GM19324 (cell line): ENCODE results near the gene SLC24A3.

ENCODE experiments used
- ATAC-seq: cut with Tn5 transposase; IDR thresholded peaks from one replicate; pipeline ENCODE4 v1.9.1; 2021; ENCODE audit warnings: mild to moderate bottlenecking, moderate library complexity; ENCODE audit not compliant: unreplicated experiment, low FRiP score

Gene SLC24A3

DNA sequence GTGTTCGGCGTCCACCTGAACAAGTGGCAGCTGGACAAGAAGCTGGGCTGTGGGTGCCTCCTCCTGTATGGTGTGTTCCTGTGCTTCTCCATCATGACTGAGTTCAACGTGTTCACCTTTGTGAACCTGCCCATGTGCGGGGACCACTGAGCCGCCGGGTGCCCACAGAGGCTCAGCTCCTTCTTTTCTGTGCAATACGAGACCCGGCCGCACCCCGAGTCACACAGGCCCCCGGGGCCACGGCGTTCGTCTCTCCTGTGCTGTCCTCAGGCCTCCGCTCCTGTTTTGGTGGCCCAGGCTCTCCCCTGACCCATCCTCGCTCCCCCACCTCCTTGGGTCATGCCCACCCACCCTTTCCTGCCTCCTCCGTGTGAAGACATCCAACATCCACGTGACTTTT lies 508.5 kb downstream of the SLC24A3 start:
- no peak for ATAC-seq

DNA sequence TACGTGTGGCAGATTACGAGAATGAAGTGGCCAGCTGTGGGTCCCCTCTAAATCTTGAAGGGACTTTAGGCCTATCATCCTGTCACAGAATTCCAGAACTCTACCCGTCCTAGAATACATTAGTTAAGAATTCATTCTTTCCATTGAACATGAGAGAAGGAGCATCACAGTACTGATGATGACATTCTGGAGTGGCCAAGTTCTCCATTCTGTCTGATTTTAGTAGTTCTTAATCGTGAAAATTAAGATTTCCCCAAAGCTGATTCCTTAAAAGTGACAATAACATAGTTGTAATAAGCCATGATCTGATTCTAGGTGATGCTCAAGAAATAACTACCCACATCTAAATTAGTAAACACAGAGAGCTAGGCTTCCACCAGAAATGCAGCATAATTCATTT lies 510.6 kb downstream of the SLC24A3 start:
- ATAC-seq = no peak

DNA sequence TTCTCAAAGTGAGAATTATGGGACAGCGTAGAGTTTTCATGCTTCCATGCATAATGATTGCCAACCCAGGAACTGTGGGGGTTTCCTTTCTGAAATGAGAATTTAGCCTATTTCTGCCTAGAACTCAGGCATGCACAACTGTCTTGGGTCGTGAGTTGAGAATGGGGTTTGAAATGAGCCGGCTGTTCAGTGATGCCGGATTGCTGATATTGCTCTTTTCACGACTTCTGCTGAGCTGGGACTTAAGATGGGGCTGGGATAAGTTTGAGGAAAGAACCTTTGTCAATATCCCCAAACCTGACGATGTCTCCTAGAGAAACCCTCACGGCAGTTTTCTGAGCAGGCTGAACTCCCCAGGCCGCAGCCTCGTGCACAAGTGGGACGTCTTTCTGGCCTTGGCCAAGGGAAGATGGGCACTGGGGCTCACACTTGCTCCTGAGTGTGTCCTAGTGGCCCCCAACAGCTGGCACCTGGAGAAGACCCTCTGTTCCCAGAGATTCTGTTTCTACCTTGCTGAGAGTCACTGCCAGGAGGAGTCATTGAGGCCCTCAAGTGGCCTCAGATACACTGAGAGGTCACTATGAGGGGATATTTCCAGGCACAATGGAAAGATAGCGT lies 511.5 kb downstream of the SLC24A3 start:
- no peak for ATAC-seq

DNA sequence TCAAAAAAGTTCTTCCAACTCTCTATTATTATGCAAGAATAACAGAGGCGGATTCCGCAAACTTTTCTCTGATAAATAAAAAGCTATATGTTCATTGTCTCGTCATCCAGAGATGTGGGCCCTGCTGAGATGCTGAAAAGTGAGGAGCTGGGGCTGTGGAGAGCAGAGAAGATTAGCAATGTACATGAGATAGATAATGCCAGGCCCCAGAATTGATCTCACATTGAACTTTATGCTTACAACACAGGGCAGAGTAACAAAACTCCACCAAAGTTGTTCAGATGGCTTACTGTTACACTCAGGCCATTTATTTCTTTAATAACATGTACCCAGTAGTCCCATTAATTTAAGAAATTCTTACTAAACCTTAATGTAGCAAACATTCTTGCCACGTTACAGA lies 512.9 kb downstream of the SLC24A3 start:
- no peak for ATAC-seq

DNA sequence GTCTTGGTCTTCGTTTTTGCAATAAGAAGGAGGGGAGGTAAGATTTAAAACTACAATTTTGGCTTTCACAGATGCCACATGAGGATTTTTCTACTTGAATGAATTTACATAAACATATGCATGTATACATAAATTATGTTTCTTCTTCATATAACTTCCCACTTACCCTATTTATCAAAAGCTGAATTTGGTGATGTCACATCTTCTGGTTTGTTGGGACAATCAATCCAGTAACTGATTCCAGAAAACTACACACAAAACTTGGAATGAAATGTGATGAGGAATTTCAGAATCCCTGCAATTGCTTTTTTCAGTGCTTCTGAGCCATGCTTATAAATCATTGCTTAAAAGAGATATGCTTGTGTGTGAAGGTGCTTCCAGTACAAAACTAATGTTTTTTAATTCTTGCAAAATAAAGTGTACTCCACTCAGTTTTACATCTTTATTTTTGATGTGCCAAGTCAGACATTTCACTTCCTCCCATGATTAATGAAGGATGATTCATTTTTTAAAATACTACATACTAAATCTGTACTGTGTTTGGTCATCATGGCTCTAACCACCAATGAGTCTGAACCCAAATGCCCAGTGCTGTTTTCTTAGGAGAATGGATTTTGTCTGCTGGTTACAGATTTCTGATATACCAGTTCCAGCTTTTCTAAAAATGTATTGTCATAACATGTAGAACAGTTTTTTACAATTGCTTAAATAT lies 513.5 kb downstream of the SLC24A3 start:
- no peak for ATAC-seq

DNA sequence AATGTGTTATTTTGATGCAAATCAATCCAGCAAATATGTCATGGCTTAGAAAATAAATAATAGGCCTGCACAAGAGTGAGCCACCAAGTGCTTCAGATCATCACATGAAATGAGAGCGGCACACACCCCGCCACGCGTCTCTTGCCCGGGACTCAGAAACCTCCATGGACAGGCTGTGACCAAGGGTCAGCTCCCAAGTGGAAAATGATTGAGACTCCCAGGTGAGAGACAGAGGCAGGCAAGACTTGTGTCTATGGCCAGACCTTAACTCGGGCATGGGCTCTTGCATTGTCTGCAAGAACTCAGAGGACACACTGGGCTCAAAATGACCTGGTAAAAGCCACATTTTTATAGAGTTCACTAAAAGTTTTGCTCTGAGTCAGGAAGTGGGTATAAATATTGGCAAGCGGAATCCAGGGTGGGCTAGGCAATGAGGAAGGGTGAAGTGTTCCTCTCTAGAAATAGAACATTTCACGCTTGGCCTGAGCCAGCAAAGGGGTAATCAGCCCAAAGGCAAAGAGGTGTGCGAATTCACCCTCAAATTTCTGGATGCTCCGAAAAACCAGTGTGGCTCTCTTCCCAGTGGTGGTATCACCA lies 514.9 kb downstream of the SLC24A3 start:
- ATAC-seq = no peak

DNA sequence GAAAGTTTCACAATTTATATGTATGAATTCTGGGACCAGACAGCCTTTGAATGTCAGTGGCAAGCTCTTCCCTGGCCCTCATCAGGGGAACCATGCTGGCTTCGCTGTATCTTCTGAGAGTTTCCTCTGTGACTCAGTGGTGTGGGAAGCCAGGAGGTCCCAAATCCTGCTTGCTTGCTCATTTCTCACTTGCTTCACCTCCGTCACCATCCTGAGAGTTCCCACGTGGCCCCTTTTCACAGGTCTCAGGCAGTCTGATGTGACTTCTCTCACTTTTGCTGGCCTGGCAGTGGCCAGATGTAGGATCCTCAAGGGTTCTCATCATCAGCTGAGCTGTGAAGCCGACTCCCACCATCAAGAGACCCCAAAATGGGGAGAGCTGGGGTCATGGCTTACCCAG lies 517.2 kb downstream of the SLC24A3 start:
- ATAC-seq = no peak

DNA sequence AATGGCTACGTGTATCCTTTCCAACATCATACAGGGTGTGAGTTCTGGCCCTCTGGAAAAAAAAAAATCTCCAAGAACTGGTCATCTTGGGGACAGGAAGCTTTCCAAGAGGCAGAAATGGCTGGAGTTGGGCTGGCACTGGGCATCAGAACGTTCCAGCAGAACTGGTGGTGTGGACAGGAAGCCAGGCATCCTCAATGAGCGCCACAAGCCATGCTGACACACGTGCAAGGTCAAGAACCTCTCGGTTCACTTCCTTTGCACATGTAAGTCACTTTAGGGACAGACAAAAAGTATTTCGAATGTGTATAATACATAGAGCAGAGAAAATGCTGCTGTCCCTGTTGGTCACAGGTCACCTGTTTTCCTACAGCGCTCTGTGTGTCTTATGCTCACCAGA lies 518.3 kb downstream of the SLC24A3 start:
- no peak for ATAC-seq

DNA sequence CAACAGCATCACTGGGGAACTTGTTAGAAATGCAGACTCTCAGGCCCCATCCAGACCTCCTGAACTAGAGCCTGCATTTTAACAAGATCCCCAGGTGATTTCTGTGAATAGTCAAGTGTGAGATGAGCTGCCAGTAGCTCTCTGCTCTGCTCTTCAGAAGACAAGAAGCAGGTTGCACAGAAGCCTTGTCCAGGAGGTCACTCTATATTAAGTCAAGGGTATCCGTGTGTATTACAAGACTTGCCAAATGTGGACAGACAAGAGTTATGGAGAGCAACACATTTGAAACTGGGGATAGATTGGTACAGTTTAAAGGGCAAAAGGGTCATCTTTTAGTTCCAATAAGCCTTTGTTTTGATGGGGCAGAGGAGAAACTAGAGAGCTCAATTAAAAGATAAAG lies 522.4 kb downstream of the SLC24A3 start:
- no peak for ATAC-seq

DNA sequence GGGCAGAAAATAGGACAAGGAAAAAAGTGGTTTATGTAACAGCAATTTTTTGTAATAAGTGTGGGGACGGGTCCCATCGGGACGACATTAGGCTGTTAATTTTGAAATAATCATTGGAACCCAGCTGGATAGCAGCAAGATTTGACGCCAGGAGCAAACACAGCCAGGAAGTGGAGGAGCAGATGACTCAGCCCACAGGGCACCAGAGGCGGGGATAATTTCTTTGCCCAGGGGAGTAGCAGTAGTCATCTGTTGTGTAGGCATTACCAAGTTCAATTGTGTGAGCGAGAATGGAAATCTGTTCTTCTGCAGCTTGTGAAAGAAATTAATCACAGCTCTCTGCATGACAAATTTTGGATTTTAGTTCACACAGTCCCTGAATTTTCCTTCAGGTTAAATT lies 523.0 kb downstream of the SLC24A3 start:
- ATAC-seq = no peak

DNA sequence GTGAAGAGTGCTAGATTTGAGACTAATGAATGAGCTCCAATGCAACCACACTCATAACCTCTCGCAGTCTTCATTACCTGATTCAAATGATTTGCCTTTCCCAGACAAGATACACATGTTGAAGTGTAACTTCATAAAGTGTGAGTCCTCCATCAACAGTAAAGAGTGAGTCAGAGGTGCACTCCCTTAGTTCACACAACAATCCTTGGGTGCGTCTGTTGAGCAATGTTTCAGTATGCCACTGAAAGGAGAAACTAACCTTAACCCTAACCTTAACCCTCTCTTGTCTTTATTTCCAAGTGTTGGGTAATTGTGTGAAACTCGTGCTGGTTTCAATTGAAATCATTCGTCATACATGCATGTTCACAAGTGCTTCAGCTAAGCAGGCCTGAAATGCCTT lies 524.6 kb downstream of the SLC24A3 start:
- no peak for ATAC-seq

DNA sequence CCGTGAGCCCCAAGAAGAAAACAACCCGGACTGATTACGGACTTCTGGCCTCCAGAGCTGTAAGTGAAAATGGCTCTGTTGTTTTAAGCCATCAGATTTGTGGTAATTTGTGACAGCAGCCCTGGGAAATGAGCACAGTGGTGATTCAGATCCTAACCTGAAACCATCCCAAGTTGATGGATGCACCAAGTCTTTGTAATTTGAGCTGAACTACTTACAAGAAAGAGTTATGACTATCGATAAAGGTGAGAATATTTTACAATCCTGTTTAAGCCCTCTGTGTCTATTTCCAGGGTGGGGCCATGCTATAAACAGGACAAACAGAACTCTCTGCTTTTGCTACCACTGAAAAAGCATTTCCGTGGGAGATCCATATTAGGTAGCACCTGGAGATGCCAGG lies 526.5 kb downstream of the SLC24A3 start:
- ATAC-seq = no peak

DNA sequence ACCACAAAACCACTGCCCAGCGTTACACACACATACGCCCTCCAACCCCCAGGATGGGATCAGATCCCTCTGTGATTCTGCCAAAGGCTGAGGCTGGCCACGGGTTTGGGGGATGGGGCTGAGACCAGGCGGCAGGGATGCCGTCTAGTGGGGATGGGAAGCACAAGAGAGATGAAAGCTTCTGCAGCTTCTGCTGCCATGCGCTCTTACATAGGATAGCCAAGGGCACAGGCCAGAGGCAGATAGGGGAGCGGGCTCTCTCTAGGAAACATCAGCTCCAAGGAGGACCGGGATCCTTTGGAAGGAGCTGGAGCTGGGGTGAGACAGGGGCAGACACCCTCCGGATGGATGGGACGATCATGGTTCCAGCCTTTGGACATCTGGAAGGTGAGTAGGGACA lies 526.9 kb downstream of the SLC24A3 start:
- no peak for ATAC-seq

DNA sequence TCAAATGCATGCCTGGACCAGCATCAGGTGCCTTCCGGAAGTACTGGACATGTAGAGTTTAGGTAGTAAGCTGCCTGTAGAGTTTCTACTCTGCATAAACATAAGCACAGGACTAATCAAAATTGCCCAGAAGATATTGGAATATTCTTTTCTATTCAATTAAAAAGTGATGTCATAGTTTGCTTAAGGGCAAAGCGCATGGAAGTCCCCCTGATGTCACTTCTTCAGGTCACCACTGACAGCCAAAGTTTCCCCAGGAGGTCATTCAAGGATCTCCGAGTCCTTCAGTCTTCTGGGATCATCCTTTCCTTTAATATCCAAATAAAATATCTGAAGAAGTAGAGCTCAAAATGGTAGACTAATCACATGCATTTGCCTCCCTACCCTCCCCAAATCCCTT lies 528.1 kb downstream of the SLC24A3 start:
- no peak for ATAC-seq

DNA sequence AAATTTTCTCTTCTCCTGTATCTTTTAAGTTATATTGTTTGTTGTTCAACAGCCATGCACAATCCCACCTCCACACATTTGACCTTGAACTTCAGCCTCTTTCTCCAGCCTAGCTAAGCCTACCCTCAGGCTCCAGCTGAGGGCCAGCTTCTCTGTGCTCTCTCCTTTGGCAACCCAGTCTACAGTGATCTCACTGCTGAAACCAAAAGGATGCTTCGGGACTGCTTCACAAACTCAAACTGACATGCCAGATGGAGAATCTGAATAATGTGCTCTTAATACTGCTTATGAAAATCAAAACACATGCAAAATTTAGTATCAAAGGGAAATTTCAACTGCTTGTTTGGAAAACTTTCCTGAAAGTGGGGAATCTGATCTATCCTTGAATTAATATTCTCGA lies 529.5 kb downstream of the SLC24A3 start:
- ATAC-seq = no peak

DNA sequence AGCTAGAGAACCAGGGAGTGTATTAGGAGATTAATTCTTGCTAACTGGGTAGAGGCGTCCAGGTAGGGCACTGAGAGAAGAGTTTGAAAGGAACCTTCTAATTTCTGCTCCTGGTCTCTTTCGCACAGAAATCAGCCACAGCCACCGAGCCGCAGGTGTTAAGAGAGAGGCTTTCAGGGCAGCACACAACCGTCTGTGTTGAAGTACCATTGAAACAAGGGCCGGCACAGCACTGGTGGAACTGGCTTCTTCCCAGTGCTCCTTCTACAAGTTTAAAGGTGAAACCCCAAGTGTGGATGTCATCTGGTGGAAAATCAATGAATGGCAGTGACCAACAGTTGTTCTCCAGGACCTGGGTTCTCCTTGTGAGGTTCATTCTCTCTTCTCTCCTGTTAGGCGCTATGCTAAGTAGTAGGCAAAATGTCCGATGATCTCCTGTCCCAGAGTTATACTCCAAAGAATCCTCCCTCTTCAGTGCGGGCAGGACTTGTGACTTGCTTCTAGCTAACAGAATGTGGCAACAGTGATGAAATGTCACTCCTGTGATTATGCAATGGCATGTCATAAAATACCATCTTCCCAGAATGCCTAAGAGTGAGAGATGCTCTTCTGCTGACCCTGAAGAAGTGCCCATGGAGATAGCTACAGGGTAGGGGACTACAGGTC lies 530.7 kb downstream of the SLC24A3 start:
- no peak for ATAC-seq

DNA sequence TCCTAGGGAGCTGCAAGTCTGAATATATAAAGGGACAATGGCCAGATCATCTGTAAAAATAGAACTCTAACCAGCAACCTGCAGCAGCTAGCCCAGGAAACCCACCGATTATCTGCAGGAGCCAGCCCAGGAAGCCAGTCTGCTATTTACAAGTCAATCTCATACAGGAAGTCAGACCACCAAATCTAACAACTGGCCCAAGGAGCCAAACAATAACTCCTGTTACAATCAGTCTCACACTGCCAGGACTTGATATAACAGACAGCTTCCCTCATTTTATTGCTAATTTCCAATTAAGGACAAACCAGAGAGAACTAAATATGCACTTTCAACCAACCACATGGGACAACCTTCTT lies 531.2 kb downstream of the SLC24A3 start:
- ATAC-seq = no peak

DNA sequence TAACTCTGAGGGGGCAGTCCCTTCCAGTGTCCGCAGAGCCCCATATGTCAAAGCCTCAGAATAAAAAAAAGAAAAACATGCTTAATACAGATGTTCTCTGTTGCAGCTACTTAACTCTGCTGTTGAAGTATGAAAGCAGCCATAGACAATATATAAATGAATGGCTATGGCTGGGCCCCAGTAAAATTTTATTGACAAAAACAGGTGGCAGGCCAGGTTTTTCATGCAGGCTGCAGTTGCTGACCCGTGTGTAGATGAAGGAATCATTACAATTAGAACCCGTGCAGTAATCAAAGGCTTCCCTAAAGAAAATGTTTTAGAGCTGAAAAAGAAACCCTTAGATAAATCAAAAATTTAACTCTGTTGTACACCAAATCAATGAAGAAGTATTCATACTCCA lies 532.7 kb downstream of the SLC24A3 start:
- ATAC-seq = no peak

DNA sequence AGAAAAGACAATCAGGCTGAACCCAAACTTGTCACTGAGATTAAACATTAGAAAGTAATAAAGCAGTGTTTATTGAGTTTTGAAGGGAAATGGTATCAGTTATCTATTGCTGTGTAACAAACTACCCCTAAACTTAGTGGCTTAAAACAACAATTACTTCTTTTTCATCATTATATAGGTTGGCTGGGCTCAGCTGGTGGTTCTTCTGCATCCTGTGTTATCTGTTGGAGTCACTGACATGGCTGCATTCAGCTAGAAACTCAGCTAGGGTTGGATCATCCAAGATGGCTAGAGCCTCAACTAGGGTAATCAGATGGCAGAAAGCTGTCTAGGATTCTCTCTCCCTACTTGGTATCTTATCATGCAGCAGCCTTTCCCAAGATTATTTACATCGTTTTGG lies 533.1 kb downstream of the SLC24A3 start:
- ATAC-seq = no peak

DNA sequence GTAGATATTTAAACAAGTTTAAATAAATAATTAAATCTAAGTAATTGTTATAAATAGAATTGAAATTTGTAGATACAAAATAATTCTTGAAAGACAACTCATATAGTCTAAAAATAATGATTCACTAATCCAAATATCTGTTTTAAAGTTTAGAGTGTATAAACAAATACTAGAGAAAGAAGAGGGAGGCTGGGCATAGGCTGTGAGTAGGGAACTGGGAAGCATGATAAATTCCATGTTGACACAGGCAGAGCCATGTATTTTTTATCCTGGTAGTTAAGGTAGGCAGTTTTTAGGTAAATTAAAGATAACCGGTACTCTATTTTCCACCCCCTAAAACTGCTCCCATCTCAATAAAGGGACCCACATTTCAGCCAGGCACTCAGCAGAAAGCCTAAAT lies 534.0 kb downstream of the SLC24A3 start:
- no peak for ATAC-seq

DNA sequence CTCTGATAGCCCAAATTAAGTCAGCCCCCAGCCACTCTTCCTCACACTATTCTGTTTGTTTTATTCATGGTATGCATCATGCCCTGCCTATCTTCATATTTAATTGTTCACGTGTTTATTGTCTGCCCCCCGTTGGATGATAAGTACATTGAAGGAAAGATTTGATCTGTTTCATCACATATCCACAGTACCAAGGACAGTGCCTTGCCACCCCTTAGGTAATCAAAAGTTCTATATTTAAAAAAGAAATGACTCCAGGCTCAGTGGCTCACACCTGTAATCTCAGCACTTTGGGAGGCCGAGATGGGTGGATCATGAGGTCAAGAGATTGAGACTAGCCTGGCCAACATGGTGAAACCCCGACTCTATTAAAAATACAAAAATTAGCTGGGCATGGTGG lies 535.5 kb downstream of the SLC24A3 start:
- ATAC-seq = no peak

DNA sequence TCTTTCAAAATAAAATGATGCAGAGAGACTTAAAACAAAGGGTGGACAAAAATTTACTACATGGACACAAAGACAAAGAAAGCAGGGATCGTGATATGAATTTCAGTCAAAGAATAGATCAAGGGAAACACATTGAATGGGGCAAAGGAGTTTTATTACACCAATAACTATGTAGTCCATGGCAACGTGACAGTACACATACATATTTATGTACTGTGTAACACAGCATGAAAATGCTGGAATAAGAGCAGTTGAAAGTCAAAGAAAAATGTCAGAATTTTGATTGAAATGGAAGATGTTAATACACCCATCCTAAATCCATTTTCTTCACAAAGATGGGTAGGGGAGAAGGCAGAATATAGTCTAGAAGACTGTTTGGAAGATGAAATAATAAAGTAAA lies 536.2 kb downstream of the SLC24A3 start:
- no peak for ATAC-seq
